Ascending aorta (tissue), 2 donors: ENCODE results near the gene IL18. TPM values are rescaled to one million over a fixed set of nuclear protein-coding genes. Genes with fewer than 3 reads are reported as not detected.

ENCODE experiments used
- DNase-seq, 2 donors: peaks; one replicate each; pipeline ENCODE4 v3.0.0-alpha.2; 2019; ENCODE audit warnings: low spot score in 2 of 2
- H3K27ac ChIP-seq, 2 donors: fragments of 200-600 bp; sonication (generic); one replicate each; pipeline ENCODE4 v1.5.1; 2016 to 2017; ENCODE audit warnings: mild to moderate bottlenecking in 1 of 2
- H3K27me3 ChIP-seq: fragments of 200-600 bp; sonication (generic); one replicate; pipeline ENCODE4 v1.5.1; 2017
- H3K36me3 ChIP-seq, 2 donors: fragments of 200-600 bp; sonication (generic); one replicate each; pipeline ENCODE4 v1.5.1; 2016
- H3K4me1 ChIP-seq, 2 donors: fragments of 200-600 bp; sonication (generic); one replicate each; pipeline ENCODE4 v1.5.1; 2016 to 2017; ENCODE audit warnings: mild to moderate bottlenecking in 1 of 2
- H3K4me3 ChIP-seq, 2 donors: fragments of 200-600 bp; sonication (generic); one replicate each; pipeline ENCODE4 v1.5.1; 2016 to 2017; ENCODE audit warnings: mild to moderate bottlenecking in 1 of 2
- H3K9me3 ChIP-seq, 2 donors: fragments of 200-600 bp; sonication (generic); one replicate each; pipeline ENCODE4 v1.5.1; 2016
- intact Hi-C: fragments of 100-400 bp; cut with DNase I; formaldehyde crosslinking; loops from one replicate; pipeline ENCODE4 v1.15.1; 2023
- total RNA-seq: library from RNA; depleted of rRNA; stranded (reverse); fragments of >200 nt; gene quantifications from one replicate; pipeline ENCODE4 v1.1.0, GENCODE V29; 2016
- TF ChIP-seq, protein P1 (sequence below), 3 experiments: fragments of 200-600 bp in 2 of 3; fragments of 450-650 bp in 1 of 3; sonication (generic) in 2 of 3; IDR thresholded peaks; one replicate each; pipeline ENCODE4 v1.5.1; 2016 to 2019; ENCODE audit warnings: antibody characterized with exemption in 3 of 3, mild to moderate bottlenecking in 1 of 3, moderate library complexity in 1 of 3

Gene IL18
- total RNA-seq, 1 donor from 2014 or later: 9.0 TPM

DNA sequence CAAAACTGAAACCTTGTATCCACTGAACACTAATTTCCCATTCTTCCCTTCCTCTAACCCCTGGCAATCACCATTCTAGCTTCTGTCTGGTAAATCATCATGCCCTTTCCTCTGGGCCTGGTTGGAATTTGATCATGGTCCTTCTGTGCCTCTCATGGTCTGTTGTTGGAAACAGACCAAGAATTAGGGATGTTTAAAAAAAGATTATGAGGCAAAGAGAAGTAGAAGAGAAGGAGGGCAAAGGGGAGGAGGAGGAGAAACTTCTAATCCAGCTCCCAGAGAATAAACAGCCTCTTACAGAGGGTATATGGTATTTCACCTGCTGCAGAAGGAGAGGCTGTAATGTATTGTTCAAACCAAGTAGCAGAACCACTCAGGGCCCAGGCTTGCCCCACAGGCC lies 22.0 kb upstream of the IL18 start:
- Histone ChIP-seq H3K27ac (no peak overlapping the region), H3K36me3 (no peaks in the 10 kb centered on the region), H3K4me1 (no peaks in the 10 kb centered on the region), H3K4me3 (no peak overlapping the region), H3K9me3 (no peaks in the 10 kb centered on the region), H3K27me3 (no peaks in the 10 kb centered on the region)
- intact Hi-C loops: no loop called here
- DNase-seq: no peak
- TF ChIP-seq, protein P1, sequence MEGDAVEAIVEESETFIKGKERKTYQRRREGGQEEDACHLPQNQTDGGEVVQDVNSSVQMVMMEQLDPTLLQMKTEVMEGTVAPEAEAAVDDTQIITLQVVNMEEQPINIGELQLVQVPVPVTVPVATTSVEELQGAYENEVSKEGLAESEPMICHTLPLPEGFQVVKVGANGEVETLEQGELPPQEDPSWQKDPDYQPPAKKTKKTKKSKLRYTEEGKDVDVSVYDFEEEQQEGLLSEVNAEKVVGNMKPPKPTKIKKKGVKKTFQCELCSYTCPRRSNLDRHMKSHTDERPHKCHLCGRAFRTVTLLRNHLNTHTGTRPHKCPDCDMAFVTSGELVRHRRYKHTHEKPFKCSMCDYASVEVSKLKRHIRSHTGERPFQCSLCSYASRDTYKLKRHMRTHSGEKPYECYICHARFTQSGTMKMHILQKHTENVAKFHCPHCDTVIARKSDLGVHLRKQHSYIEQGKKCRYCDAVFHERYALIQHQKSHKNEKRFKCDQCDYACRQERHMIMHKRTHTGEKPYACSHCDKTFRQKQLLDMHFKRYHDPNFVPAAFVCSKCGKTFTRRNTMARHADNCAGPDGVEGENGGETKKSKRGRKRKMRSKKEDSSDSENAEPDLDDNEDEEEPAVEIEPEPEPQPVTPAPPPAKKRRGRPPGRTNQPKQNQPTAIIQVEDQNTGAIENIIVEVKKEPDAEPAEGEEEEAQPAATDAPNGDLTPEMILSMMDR (IDR thresholded peaks at IDR 0.05): no peak

GRCh38 chr11:112182867-112183266 lies 19.0 kb upstream of the IL18 start:
- Histone ChIP-seq H3K27me3 (no peaks in the 10 kb centered on the region), H3K27ac (no peak overlapping the region), H3K9me3 (no peaks in the 10 kb centered on the region), H3K4me1 (no peaks in the 10 kb centered on the region), H3K4me3 (no peak overlapping the region), H3K36me3 (no peaks in the 10 kb centered on the region)
- TF ChIP-seq, protein P1 (IDR thresholded peaks at IDR 0.05): no peak
- intact Hi-C loops: no loop called here
- no peak for DNase-seq

DNA sequence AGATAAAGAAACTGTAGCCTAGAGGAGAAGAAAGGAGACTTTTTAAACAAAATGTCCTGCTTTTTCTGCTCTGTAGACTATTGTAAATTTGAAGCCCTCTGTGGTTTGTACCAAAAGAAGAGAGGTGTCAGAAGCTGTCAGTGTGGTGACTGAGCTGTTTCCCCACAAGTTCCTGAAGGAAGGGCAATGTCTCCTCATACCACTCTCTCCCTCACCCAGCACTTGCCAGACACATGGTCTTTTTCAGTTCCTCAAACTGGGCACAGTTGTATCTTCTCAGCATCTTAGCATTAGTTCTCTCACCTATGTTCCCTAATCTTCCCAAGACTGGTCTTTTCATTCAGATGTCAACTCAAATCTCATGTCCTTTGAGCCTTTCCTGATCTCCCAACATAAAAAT lies 15.7 kb upstream of the IL18 start:
- Histone ChIP-seq H3K9me3 (no peaks in the 10 kb centered on the region), H3K4me3 (no peak overlapping the region), H3K36me3 (no peaks in the 10 kb centered on the region), H3K4me1 (peaks cover 0 to 3% of the 10 kb centered on the region in 2 donors), H3K27me3 (no peaks in the 10 kb centered on the region), H3K27ac (no peak overlapping the region)
- intact Hi-C loops: no loop called here
- TF ChIP-seq, protein P1 (IDR thresholded peaks at IDR 0.05): no peak
- no peak for DNase-seq

DNA sequence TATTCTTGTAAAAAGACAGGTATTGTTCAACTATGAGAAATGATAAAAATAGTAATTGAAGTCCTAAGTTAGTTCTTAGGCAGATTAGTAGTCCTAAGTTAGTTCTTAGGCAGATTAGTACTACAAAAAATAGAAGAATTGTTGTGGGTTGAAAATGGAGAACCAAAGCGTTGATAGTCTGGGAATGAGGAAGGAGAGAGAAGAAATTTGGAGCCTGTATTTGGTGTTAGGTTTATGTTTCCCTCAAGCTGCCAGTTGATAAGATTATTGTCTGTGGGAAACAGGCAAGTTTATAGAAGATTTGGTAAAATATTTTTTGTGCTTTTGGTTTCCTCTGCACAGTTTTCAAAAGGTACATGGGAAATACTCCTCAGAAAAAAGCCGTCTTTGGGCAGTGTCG lies 15.0 kb upstream of the IL18 start:
- intact Hi-C loops: no loop called here
- Histone ChIP-seq H3K4me1 (peaks cover 0 to 3% of the 10 kb centered on the region in 2 donors), H3K36me3 (no peaks in the 10 kb centered on the region), H3K27me3 (no peaks in the 10 kb centered on the region), H3K9me3 (no peaks in the 10 kb centered on the region), H3K4me3 (no peak overlapping the region), H3K27ac (no peak overlapping the region)
- no peak for DNase-seq
- TF ChIP-seq, protein P1 (IDR thresholded peaks at IDR 0.05): no peak

GRCh38 chr11:112178428-112178827 lies 14.5 kb upstream of the IL18 start:
- TF ChIP-seq, protein P1 (IDR thresholded peaks at IDR 0.05): no peak
- Histone ChIP-seq H3K4me3 (no peak overlapping the region), H3K27me3 (no peaks in the 10 kb centered on the region), H3K27ac (no peak overlapping the region), H3K9me3 (no peaks in the 10 kb centered on the region), H3K4me1 (peaks cover 0 to 3% of the 10 kb centered on the region in 2 donors), H3K36me3 (no peaks in the 10 kb centered on the region)
- intact Hi-C loops: no loop called here
- no peak for DNase-seq

- DNase-seq: no peak
- Histone ChIP-seq H3K27ac (no peak overlapping the region), H3K4me3 (no peak overlapping the region), H3K4me1 (peaks cover 0 to 3% of the 10 kb centered on the region in 2 donors), H3K27me3 (no peaks in the 10 kb centered on the region), H3K36me3 (no peaks in the 10 kb centered on the region), H3K9me3 (no peaks in the 10 kb centered on the region)
- intact Hi-C loops: no loop called here
- TF ChIP-seq, protein P1 (IDR thresholded peaks at IDR 0.05): no peak
Measured at GRCh38 chr11:112177589-112177988, 13.7 kb upstream of the IL18 start.
